Activated T-helper 2 cell treated with anti-CD3 and anti-CD28 coated beads, Interferon-gamma antibody, Interleukin-2, Interleukin-4, amounts not matched to agents 10 μg/mL and 5 μg/mL and 100 μg/mL, durations not matched to agents 14 hours and 24 hours and 36 hours (primary cell): ENCODE measurements around the gene MGAT4B. TPM values are rescaled to one million over a fixed set of nuclear protein-coding genes. Genes with fewer than 3 reads are reported as not detected.
A peak's percentile ranks its signal among the peaks of the same experiment; 100 is the strongest.

Experiments used
- DNase-seq: peaks from one replicate; pipeline ENCODE4 v3.0.0; 2021; ENCODE audit warnings: low spot score
- H3K27ac Mint-ChIP-seq: one replicate; pipeline ENCODE4 v1.8.0; 2021; ENCODE audit warnings: mixed read lengths
- H3K27me3 Mint-ChIP-seq: one replicate; pipeline ENCODE4 v1.8.0; 2021; ENCODE audit warnings: low read depth, mixed read lengths
- H3K36me3 Mint-ChIP-seq: one replicate; pipeline ENCODE4 v1.8.0; 2021; ENCODE audit warnings: low read depth, mixed read lengths
- H3K4me1 Mint-ChIP-seq: one replicate; pipeline ENCODE4 v1.8.0; 2021; ENCODE audit warnings: low read depth, mixed read lengths
- H3K4me3 Mint-ChIP-seq: one replicate; pipeline ENCODE4 v1.8.0; 2021; ENCODE audit warnings: low read depth, mild to moderate bottlenecking, moderate library complexity, mixed read lengths
- H3K9me3 Mint-ChIP-seq: one replicate; pipeline ENCODE4 v1.8.0; 2021; ENCODE audit warnings: mixed read lengths
- intact Hi-C: fragments of 100-400 bp; cut with micrococcal nuclease; formaldehyde crosslinking; loops from one replicate; pipeline ENCODE4 v1.15.1; 2023
- total RNA-seq: library from RNA; stranded (reverse); gene quantifications from 2 replicates; pipeline ENCODE4 v1.2.3, GENCODE V29; 2022

MGAT4B gene
- total RNA-seq, 1 donor from 2014 or later, result 135 TPM

DNA sequence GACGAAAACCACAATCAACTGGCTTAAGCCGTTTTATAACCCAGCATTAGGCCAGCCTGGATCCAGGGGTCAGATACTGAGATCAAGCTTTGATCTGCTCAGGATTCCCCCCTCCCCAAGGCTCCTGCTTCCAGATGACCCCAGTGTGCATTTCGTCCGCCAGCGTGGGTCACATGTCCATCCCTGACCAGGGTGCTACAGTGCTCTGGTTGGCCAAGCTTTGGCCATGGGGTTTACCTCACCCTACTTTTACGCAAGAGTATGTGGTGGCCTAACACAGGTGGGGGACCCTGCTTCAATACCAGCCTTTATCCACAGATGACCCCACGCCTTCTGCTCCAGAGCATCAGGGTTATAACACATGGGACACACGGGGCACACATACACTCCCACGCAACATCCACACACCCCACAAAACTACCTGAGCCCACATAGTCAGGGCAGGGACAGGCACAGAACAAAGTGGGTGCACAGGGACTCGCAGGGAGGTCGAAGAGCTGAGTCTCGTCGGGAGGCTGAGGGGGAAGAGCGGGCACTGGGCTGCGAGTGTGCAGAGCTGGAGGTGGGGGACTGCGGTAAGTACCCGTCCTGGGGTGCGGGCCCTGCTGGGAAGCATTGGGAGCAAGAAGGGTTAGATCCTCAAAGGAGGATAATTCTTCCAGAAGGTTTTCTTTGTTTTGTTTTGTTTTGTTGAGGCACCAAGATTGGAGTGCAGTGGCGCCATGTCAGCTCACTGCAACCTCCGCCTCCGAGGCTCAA is 9.0 kb upstream of the MGAT4B start:
- no peaks in the 10 kb centered on the region for H3K9me3 Mint-ChIP-seq
- H3K27ac Mint-ChIP-seq, result peak overlapping the region; percentile 38
- peak overlapping the region; percentile 6 for H3K4me3 Mint-ChIP-seq
- no peaks in the 10 kb centered on the region for H3K27me3 Mint-ChIP-seq
- no peak for DNase-seq
- peaks cover 30% of the 10 kb centered on the region for H3K36me3 Mint-ChIP-seq
- intact Hi-C loops, result no loop called here
- peaks cover 17% of the 10 kb centered on the region for H3K4me1 Mint-ChIP-seq

DNA sequence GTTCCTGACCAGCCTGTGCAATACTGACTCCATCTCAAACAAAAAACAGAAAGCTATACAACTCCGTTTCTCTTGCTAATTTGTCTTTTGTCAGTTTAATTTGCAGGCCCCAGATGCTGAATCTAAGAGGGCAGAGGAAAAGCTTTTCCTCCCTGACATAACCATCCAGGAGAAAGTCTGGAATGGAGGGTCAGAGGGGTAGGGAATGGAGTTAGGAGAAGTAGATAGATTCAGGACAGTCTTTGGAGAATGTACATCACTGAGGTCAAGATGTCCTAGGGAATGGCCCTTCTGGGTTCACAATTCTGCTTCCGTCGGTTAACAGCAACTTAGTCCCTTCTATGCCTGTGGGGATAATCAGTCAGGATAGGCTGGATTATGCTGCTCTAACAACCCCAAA is 7.4 kb upstream of the MGAT4B start:
- no peak for DNase-seq
- Mint-ChIP-seq H3K9me3 (no peaks in the 10 kb centered on the region), H3K4me1 (peaks cover 9% of the 10 kb centered on the region), H3K27me3 (no peaks in the 10 kb centered on the region), H3K4me3 (no peak overlapping the region), H3K27ac (no peak overlapping the region), H3K36me3 (peaks cover 33% of the 10 kb centered on the region)
- intact Hi-C loops, result no loop called here

DNA sequence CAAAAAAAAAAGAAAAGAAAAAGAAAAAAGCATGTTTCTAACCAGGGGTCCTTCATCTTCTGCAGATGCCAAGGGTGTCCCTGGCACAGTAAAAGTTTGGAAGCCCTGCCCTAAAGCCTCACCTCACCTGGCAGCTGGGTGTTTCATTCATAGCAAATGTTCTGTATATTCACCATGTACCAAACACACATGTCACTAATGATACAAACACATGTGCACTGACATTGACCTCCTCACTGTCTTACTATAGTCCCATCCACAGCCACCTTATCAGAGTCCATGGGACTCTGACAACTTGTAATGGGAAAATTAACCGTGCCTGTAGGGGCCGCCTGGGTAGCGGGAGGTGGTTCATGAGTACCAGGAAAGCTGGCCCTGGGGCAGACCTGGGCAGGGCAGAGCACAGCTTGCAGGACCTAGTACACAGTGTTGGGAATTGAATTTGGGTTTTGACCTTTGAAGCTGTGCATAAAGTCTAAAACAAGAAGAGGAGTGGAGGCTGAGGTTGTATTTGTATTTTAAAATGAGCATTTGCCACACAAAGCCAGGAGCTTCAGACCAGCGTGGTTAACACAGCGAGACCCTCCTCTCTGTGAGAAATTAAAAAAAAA is 6.4 kb upstream of the MGAT4B start:
- Mint-ChIP-seq H3K27me3 (no peaks in the 10 kb centered on the region), H3K9me3 (no peaks in the 10 kb centered on the region), H3K4me3 (no peak overlapping the region), H3K27ac (no peak overlapping the region), H3K36me3 (peaks cover 33% of the 10 kb centered on the region), H3K4me1 (peaks cover 6% of the 10 kb centered on the region)
- DNase-seq, result no peak
- intact Hi-C loops, result no loop called here

DNA sequence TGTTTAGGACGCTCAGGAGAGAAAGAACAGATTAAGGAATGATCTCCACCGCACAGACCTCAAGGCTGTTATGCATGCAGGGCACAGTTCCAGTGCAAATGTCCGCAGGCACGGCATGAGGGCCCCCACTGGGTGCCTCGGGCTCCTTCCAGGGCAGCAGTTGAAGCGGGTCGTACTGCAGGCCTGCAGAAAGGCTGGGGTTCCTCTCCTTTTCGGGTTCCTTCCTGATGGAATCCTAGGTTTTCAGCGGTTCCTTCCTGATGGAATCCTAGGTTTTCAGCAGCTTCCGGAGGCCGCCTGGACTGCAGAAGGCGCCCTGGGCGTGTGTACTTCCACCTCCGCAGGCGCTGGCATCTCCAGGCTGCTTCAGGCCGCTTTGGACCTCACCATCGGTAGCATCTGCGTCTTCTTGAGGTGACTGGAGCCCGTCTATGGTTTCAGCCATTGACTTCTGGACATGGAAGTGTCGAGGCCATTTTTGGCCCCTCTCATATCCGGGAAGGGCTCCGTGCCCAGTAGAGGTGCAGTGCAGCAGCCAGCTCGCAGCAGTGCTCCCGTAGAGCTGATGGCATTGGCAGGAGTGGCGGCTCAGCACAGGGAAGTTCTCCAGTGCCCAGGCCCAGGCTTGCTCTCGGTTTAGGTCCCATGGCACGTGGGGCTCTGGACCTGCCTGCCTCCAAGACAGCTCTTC is 5.6 kb upstream of the MGAT4B start:
- Mint-ChIP-seq H3K27ac (no peak overlapping the region), H3K27me3 (no peaks in the 10 kb centered on the region), H3K9me3 (no peaks in the 10 kb centered on the region), H3K4me3 (no peak overlapping the region), H3K36me3 (peaks cover 33% of the 10 kb centered on the region), H3K4me1 (peaks cover 3% of the 10 kb centered on the region)
- intact Hi-C loops, result no loop called here
- DNase-seq, result no peak

DNA sequence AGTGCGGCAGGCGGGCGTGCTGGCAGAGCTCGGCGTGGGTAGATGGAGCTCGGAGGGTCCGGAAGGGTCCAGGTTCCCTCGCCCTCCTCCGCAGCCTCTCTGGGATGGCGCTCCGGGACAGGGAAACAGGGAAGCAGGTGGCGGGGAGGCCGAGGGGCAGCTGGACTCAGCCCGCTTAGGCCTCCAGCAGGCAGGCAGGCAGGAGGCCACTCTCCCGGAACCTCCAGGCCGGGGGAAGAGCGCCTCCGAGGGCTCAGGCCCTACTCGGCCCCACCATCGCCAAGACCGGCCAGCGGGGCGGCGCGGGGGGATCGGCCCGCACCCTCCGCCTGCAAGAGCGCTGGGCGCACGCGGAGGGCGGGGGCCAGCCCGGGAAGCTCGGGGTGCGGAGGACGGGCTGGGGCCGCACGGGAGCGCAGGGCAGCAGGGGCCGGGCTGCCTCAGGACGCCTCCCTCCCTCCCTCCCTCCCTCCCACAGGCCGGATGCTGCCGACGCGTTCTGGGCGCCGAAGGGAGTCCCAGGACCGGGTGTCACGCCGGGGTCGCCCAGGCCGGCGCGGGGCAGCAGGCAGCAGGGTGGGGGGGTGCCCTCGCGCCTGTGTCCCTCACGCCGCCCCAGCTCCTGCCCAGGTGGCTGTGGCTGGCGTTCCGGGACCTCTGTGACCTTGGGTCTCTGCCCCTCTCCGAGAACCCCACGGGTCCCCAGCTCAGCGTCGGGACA is 977 bp downstream of the MGAT4B start:
- DNase-seq, result no peak
- H3K9me3 Mint-ChIP-seq, result no peaks in the 10 kb centered on the region
- no peaks in the 10 kb centered on the region for H3K27me3 Mint-ChIP-seq
- peak overlapping the region; percentile 77 for H3K27ac Mint-ChIP-seq
- peaks cover 21% of the 10 kb centered on the region for H3K36me3 Mint-ChIP-seq
- H3K4me3 Mint-ChIP-seq, result peak overlapping the region; percentile 87
- peaks cover 30% of the 10 kb centered on the region for H3K4me1 Mint-ChIP-seq
- intact Hi-C loops, result loop anchor here (1.0 to 10.0 kb wide), 2 partner anchors 9 to 111 kb away; partner anchors contain the start of gene CANX

DNA sequence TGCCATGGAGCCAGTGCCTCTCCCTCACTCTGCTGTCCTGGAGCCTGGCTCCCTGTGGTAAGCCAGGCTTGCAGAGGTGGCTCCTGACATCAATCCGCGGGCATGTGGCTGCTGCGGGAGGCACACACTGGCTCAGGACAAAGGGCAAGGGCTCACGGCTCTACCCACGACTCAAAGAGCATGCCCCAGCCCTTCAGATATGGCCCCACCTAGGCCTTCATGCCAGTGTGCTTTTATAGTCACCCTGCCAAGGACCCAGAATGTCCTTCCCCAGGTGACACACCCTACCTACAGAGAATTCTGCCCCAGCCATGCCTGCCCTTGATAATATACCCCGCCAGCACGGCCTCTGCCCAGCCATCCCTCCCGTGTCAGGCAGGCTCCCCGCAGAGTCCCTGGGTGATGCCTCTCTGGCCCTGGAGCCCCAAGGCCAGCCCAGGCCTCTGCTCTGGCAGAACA is 1.6 kb downstream of the MGAT4B start:
- no peak for DNase-seq
- Mint-ChIP-seq H3K4me3 (peak overlapping the region; percentile 87), H3K4me1 (peaks cover 30% of the 10 kb centered on the region), H3K27ac (peak overlapping the region; percentile 77), H3K27me3 (no peaks in the 10 kb centered on the region), H3K9me3 (no peaks in the 10 kb centered on the region), H3K36me3 (peaks cover 20% of the 10 kb centered on the region)
- intact Hi-C loops, result loop anchor here (1.0 to 10.0 kb wide), 2 partner anchors 9 to 110 kb away; partner anchors contain the start of gene CANX

DNA sequence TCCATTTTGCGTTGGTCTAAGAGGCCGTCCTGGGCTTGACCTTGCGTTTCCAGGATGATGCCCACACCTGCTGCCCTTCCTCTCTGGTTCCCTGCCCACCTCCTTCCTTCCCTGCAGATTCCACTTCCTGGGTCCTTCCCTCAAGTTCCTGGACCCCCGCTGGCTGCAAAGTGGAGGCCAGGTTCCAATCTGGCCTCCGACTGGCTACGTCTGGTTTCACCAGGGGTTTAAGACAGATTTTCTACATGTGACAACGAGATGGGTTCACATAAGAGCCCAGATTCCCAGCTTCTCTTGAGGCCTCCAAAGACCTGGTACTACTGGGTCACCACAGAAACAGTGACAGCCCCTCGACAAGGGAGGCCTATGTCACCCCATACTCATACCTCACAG is 2.1 kb downstream of the MGAT4B start:
- H3K27ac Mint-ChIP-seq, result peak overlapping the region; percentile 87
- no peak for DNase-seq
- no peaks in the 10 kb centered on the region for H3K27me3 Mint-ChIP-seq
- H3K9me3 Mint-ChIP-seq, result no peaks in the 10 kb centered on the region
- H3K4me3 Mint-ChIP-seq, result peak overlapping the region; percentile 87
- peaks cover 30% of the 10 kb centered on the region for H3K4me1 Mint-ChIP-seq
- peaks cover 25% of the 10 kb centered on the region for H3K36me3 Mint-ChIP-seq
- intact Hi-C loops, result loop anchor here (5.0 to 10.0 kb wide), 4 partner anchors 33 to 182 kb away; partner anchors contain the start of genes CANX and HNRNPH1

DNA sequence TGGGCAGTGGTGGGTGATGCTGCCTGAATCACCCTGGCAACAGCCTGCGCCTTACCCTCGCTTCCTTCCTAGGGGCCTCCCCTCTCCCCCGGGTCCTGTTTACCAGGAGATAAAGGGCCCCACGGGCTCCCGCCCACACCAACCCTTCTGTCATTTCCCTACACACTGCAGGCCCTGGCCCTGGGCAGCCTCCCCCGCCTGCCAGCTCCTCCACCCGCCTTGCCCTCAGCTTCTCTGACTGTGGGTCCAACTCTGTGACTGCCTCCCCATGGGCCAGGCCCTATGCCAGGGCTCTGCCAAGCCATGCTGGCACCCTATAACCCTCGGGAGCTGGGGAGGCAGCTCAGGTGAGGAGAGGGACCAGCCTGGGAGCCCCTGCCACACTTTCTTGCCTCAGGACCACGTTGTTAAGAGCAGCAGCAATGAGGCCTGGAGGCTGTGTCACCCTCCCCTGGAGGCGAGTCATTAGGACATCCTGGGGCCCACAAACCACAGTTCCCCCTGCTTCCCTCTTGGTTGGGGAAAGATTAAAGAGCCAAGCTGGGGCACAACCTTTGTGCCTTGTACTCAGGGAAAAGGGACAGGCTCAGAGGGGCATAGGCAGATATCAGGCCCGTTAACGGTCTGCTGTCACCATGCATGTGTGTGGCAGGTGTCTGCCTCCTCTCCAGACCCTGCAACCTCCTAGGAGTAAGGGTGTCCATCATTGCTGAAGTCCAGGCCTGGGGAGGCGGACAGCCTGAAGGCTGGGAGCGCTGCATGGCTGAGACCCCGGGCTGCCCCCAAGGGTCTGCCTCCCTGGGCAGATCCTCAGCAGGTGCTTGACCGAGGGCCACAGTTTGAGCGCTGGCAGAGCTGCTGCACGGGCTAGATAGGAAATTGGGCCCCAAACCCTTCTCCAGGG is 2.8 kb downstream of the MGAT4B start:
- H3K36me3 Mint-ChIP-seq, result peaks cover 31% of the 10 kb centered on the region
- H3K27me3 Mint-ChIP-seq, result no peaks in the 10 kb centered on the region
- peaks cover 30% of the 10 kb centered on the region for H3K4me1 Mint-ChIP-seq
- peak overlapping the region; percentile 87 for H3K27ac Mint-ChIP-seq
- peak overlapping the region; percentile 87 for H3K4me3 Mint-ChIP-seq
- intact Hi-C loops, result loop anchor here (1.0 to 10.0 kb wide), 6 partner anchors 17 to 182 kb away; partner anchors contain the start of genes CANX and HNRNPH1
- no peak for DNase-seq
- no peaks in the 10 kb centered on the region for H3K9me3 Mint-ChIP-seq

DNA sequence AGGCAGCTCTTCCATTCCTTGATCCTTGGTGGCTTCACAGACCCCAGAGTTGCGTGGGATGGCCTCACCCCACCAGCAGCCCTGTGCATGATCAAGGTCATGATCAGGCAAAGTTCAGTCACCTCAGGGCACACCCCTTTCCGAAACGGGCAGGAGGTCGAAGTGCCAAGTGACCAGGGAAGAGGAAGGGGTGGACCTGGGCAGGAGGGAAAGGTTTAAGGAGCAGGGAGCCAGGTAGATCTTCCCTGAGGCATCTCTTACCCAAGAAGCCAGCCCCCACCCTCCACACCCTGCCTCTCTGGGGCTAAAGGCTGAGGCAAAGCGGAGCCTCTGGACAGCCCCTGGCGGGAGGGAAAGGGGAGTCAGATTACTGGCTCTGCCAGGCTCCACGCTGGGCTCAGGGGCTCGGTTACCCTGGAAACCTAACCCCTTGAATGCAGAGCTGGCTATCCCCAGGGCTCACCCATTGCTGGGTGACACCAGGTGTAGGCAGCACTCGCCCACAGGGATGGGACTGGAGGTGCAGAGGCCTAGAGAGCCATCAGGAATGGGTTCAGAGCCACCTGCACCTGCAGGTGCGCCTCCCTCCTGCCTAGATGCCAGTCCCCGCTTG is 3.6 kb downstream of the MGAT4B start:
- Mint-ChIP-seq H3K9me3 (no peaks in the 10 kb centered on the region), H3K4me1 (peaks cover 30% of the 10 kb centered on the region), H3K27me3 (no peaks in the 10 kb centered on the region), H3K4me3 (no peak overlapping the region), H3K27ac (peak overlapping the region; percentile 42), H3K36me3 (peaks cover 32% of the 10 kb centered on the region)
- intact Hi-C loops, result loop anchor here (1.0 to 10.0 kb wide), 7 partner anchors 18 to 181 kb away; partner anchors contain the start of genes CANX, HNRNPH1 and MRNIP
- no peak for DNase-seq

DNA sequence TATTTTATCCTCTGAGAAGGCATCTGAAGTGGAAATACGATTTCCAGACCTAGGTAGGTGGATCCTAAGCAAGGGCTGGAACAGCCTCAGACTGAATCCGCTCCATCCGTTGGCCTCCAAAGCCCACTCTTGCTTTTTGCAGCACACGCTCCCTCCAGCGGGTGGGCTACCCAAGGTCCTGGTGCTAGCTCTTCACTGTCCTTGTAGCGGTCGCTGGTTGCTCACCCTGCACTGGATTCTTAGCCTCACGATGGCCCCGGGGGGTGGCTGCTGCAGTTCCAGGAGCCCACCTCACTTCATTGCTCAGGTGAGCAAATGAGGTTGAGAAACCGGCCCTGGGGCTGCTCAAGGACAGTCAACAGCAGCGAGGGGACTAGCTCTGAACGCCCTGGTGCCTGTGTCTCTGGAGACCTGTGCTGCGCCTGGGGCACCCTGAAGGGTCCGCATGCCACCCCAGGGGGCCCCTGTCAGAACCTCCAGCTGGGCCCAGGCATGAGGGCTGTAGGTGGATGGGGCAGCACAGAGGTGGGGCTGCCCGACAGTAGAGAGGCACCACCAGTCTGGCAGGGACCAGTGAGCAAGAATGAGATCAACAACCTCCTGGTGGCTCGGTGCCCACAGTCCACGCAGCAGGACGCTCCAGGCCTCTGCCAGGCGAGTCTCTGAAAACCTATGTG is 4.3 kb downstream of the MGAT4B start:
- Mint-ChIP-seq H3K9me3 (no peaks in the 10 kb centered on the region), H3K36me3 (peaks cover 34% of the 10 kb centered on the region), H3K27me3 (no peaks in the 10 kb centered on the region), H3K27ac (peak overlapping the region; percentile 42), H3K4me1 (peaks cover 30% of the 10 kb centered on the region), H3K4me3 (no peak overlapping the region)
- no peak for DNase-seq
- intact Hi-C loops, result loop anchor here (1.0 to 10.0 kb wide), 6 partner anchors 35 to 180 kb away; partner anchors contain the start of genes CANX, HNRNPH1 and MRNIP
